Effector CD8-positive, alpha-beta T cell (primary cell): ENCODE results near the gene NR0B1.

Experiments used
- DNase-seq: peaks from one replicate; lab custom pipeline; 2025; lab: John Stamatoyannopoulos, UW
- total RNA-seq, 4 experiments: gene quantifications; one replicate each; lab custom pipeline; 2026; lab: John Stamatoyannopoulos, UW

The NR0B1 gene, protein sequence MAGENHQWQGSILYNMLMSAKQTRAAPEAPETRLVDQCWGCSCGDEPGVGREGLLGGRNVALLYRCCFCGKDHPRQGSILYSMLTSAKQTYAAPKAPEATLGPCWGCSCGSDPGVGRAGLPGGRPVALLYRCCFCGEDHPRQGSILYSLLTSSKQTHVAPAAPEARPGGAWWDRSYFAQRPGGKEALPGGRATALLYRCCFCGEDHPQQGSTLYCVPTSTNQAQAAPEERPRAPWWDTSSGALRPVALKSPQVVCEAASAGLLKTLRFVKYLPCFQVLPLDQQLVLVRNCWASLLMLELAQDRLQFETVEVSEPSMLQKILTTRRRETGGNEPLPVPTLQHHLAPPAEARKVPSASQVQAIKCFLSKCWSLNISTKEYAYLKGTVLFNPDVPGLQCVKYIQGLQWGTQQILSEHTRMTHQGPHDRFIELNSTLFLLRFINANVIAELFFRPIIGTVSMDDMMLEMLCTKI
- total RNA-seq = 0 reads per million in 4 experiments

- DNase-seq = no peak
These were observed at the start of gene NR0B1 for GRCh38 chrX:30309139-30309571. TSS of gene NR0B1 (minus strand) at chrX:30309390. CDS start at chrX:30309363, 27 bp downstream.

- DNase-seq = no peak
These were observed 40.8 kb upstream of the NR0B1 start for GRCh38 chrX:30349946-30350345.

DNA sequence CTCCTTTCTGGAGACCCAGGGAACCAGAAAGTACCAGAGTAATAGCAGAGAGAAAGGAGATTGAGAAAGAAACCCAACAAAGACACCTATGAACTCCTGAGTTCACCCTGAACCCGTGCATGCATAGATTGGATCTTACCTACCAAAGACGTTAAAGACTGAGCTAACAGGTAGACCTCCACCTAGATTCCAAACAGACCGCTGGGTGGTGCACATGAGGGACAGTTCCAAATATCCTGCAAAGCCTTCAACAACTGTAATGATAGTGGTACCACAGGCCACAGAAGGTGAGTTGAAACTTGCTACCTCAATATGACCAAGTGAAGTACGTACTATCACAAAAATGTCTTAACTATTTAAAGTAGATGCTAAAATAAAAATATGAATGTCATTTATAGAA is 34.0 kb upstream of the NR0B1 start:
- no peak for DNase-seq

GRCh38 chrX:30340753-30341152 is 31.6 kb upstream of the NR0B1 start:
- no peak for DNase-seq

DNA sequence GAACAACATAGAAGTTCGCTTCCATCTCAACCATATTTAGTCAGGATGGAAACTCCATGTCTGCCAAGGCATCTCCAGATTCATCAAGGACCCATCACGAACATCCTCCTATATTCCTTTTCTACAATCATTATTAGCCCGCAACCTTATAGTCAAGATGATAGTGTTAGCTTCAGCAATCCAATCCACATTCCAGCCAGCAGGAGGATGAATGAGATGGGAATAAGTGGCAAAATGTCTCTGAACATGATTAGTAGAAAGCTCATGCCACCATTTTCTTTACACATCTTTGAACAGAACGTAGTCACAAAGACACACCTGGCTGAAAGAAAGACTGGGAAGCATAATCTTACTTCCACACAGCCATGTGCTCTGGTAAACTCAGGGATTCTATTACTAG is 18.6 kb upstream of the NR0B1 start:
- no peak for DNase-seq

DNA sequence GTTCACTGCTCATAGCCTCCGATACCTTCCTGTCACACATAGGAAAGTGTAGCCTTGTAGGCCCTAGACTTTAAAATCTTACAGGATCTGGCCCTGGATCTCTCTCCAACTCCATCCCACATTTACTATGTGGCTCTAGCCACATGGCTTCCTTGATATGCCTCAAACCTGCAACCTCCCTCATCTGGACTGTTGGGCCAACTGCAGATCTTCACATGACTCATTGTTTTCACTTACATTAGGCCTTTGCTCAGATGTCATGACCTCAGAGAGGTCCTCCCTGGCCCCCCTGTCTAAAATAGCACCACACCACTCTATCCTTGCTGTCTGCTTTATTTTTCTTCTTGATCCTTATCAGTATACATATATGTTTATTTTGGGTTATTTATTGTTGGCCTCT is 8.1 kb upstream of the NR0B1 start:
- no peak for DNase-seq

DNA sequence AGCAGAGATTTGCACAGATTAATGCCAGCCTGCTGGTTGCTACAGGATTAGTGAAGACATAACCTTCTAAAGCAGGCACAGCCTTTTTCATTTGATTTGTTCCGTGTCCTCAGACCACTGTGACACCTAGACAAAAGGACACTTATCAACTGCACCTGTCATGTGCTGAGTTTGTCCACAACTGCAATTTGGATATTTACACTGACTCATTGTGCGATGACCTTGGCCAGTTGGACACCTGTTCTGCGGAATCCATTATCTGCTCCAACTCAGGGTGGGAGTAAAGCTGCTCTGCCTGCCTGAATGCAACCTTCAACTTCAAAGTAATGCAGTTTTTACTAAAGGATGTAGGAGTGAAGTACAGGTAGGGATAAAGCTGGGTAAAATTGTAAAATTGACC is 4.1 kb upstream of the NR0B1 start:
- DNase-seq = no peak

DNA sequence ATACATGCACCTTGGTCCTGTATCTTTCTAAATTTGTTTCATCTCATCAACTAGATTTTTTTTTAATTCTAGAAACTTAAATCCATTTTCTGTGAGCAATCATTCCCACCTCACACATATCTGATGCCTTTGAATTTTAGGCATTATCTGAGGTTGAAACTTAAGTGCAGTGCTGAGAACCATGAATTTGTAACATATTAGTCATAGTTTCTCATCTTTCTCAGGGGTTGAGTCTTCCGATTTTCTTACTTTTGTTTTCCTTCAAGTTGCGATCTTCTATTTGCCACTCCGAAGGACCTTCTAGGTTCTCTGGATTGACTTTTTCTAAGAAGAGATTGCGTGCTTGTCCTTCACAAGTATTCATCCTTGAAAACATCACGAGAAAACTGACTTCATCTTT is 3.7 kb upstream of the NR0B1 start:
- no peak for DNase-seq

- DNase-seq = no peak
These were observed 1.4 kb upstream of the NR0B1 start for GRCh38 chrX:30310429-30311206.

DNA sequence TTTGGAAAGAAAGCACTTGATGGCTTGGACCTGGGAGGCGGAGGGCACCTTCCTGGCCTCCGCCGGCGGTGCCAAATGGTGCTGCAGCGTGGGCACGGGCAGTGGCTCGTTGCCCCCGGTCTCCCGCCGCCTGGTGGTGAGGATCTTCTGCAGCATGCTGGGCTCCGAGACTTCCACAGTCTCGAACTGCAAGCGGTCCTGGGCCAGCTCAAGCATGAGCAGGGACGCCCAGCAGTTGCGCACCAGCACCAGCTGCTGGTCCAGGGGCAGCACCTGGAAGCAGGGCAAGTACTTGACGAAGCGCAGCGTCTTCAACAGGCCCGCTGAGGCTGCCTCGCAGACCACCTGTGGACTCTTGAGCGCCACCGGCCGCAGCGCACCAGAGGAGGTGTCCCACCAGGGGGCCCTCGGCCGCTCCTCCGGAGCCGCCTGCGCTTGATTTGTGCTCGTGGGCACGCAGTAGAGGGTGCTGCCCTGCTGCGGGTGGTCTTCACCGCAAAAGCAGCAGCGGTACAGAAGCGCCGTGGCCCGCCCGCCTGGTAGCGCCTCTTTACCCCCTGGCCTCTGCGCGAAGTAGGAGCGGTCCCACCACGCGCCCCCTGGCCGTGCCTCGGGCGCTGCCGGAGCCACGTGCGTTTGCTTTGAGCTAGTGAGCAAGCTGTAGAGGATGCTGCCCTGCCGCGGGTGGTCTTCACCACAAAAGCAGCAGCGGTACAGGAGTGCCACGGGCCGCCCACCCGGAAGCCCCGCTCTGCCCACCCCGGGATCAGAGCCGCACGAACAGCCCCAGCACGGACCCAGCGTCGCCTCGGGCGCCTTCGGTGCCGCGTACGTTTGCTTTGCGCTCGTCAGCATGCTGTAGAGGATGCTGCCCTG is 689 bp downstream of the NR0B1 start:
- DNase-seq = no peak

DNA sequence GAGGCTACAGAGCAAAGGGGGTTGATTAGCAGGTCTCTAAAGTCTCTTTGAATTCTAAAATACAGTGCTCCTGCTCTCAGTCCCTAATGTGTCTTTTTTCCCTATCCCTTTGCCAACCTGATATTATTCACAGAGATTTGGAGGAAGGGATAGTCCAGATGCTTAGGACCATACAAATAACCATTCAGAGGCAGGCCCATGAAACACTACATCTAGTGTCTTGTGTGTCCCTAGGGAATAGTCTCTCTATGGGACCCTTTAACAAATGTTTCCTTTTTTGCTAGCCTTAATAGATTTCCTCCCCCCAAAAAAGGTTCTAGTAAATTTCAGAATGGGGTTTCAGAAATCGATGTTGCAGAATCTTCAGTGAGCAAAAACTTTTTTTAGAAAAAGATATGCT is 1.7 kb downstream of the NR0B1 start:
- no peak for DNase-seq

GRCh38 chrX:30304866-30305265 is 4.3 kb downstream of the NR0B1 start:
- DNase-seq = no peak

DNA sequence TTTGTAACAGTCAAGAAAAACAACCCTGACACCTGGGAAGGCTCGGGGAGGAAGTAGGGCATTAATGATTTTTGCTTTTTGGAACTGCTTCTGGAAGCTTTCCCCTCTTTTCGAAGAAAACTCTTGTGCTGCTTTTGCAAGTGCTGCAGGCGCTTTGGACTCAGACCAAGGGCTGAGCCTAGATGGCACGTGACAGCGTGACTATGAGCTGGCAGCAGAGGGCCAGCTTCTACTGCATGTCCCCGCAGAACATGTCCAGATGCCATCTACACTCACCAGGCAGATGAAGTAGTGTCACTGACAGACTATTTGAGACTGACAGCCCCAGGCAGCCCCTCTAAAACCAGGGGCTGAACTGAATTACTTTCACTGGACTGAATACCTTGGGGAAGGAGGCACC is 6.2 kb downstream of the NR0B1 start:
- DNase-seq = no peak

- no peak for DNase-seq
These were observed 7.2 kb downstream of the NR0B1 start for GRCh38 chrX:30301963-30302362.

DNA sequence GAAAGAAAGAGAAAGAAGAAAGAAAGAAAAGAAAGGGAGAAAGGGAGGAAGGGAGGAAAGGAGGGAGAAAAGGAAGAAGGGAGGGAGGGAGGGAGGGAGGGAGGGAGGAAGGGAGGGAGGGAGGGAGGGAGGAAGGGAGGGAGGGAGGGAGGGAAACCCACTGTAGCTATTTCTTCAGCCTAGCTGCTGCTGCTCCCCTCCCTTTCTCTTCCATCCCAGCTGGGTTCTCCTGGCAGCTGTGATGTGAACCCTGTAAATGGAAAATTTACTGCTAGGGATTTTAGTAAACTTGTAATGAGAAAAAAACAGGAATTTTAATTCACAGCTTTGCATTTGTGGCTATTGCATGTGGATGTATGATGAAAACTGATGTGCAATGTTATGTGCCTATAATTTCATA is 8.0 kb downstream of the NR0B1 start:
- no peak for DNase-seq

DNA sequence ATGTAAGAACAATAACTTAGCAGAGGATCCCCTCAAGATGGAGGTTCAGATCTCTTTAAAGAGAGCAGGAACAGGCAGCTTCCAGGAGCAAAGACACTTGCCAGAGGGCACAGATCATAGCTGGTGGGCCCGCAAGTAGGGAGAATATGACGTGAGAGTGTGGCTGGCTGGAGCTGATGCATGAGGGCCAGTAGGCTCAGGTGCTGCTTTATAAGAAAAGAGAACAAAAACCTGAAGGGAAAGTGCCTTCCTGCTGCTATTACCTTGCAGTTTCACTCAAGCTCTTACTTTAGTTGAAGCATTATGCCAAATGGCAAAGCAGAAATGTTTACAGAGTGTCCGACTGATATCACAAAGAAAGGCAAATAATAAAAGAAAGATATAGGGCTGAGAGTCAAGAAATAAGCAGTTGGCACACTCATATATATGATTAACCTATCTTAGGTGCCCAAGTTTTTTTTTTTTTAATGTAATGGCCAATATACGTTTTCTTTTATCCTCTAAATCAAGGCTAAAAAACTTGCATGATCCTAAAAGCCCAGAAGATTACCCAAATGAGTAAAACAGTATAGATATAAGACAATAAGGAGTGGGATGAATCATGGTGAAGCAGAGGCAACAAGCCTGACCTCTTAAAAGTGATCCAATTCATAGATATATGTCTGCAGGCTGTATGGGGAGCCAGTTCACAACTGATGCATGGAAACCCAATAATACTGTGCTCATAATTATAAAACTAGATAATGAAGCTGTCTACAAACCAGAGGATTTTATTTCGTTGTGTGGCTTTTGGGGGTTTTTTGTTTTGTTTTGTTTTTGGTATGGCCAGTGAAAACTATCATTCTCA is 12.6 kb downstream of the NR0B1 start:
- DNase-seq = no peak

DNA sequence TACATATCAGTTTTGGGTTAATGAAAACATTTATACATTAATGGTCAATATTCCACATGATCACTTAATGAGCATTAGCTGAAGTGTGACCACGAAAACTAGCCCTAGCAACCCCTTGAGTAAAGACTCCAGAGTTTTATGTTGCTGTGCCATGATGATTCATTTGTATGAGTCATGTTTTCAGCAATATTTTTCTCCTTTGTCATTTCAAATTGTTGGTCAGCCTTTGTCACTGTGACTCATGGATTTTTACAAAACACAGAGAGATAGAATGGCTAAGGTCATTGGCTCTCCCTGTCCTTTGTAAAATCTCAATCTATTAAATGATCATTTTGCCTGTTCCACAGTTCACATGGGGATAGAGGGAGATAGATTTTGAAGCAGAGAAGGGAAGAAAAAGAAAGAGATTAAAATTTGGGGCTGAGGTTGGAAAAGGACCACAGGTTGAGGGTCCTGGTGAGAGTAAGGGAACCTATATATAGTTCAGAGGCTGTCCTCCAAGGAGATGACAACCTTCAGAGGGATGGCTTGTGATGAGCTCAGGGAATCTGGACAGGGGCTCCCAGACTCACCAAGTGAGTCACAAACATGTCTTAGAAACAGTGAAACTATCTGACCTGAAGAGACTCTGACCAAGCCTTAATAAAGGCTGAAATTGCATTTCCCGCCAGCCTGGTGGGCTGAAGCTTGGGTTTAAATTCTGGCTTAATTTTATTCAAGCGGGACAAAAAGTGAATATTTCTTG is 25.6 kb downstream of the NR0B1 start:
- DNase-seq = no peak

DNA sequence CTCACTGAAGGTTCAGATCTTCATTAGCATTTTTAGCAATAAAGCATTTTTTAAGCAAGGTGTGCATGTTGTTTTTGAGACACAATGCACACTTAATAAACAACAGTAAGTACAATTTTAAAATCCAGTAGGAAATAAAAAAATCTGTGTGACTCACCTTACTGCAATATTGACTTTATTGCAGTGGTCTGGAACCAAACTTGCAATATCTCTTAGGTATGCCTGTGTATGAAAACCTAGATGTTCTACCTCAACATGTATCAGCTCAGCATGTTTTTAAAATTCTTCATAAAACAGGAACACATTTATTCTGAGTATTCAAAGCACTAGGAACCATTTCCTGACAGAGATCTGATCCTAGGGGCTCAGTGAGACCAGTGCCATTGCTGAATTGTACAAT is 26.7 kb downstream of the NR0B1 start:
- no peak for DNase-seq

DNA sequence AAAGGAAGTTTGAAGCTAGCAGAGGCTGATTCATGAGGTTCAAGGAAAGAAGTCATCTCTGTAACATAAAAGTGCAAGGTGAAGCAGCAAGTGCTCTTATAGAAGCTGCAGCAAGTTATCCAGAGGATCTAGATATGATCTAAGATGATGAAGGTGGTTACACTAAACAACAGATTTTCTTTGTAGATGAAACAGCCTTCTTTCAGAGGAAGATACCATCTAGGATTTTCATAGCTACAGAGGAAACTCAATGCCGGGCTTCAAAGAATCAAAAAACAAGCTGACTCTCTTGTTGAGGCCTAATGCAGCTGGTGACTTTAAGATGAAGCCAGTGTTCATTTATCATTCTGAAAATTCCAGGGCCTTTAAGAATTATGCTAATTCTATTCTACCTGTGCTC is 28.8 kb downstream of the NR0B1 start:
- no peak for DNase-seq

DNA sequence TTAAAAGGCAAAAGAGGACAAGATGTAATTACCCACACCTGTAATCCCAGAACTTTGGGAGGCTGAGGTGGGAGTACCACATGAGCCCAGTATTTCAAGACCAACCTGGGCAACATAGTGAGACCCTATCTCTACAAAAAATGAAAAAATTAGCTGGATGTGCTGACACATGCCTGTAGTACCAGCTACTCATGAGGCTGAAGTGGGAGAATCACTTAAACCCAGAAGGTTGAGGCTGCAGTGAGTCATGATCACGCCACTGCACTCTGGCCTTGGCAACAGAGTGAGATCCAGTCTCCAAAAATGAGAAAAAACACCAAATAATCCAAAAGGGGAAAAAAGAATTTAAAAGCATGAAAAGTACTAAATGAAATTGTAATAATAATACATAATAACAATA is 30.8 kb downstream of the NR0B1 start:
- DNase-seq = no peak
